ENCODE data around the gene PRKCH. TPM values are rescaled to one million over a fixed set of nuclear protein-coding genes. Genes with fewer than 3 reads are reported as not detected.
A peak's percentile ranks its signal among the peaks of the same experiment; 100 is the strongest.

PRKCH gene
- total RNA-seq, 1 donor from 2014 or later: 18.4 TPM

GRCh38 chr14:61569308-61569707 is 247.9 kb downstream of the PRKCH start:
- TF ChIP-seq CTCF (IDR thresholded peaks at IDR 0.05; ENCODE audit: borderline replicate concordance): no peak
- intact Hi-C loops (cut with micrococcal nuclease): no loop called here
- Histone ChIP-seq H3K27ac (replicated peaks) (peak overlapping the region; percentile 87), H3K36me3 (no peaks in the 10 kb centered on the region), H3K4me3 (no peak overlapping the region), H3K27me3 (ENCODE audit: low read depth) (no peaks in the 10 kb centered on the region), H3K9me3 (replicated peaks) (no peaks in the 10 kb centered on the region), H3K4me1 (peaks cover 61% of the 10 kb centered on the region)
- DNase-seq: no peak

- Histone ChIP-seq H3K27me3 (ENCODE audit: low read depth) (no peaks in the 10 kb centered on the region), H3K4me3 (no peak overlapping the region), H3K27ac (replicated peaks) (peak overlapping the region; percentile 87), H3K4me1 (peaks cover 61% of the 10 kb centered on the region), H3K9me3 (replicated peaks) (no peaks in the 10 kb centered on the region), H3K36me3 (no peaks in the 10 kb centered on the region)
- DNase-seq: peak; percentile 55
- intact Hi-C loops (cut with micrococcal nuclease): no loop called here
- no peak for TF ChIP-seq CTCF (IDR thresholded peaks at IDR 0.05; ENCODE audit: borderline replicate concordance)
Observed at GRCh38 chr14:61569812-61570548, 248.6 kb downstream of the PRKCH start.

- Histone ChIP-seq H3K36me3 (no peaks in the 10 kb centered on the region), H3K9me3 (replicated peaks) (no peaks in the 10 kb centered on the region), H3K27me3 (ENCODE audit: low read depth) (no peaks in the 10 kb centered on the region), H3K4me3 (no peak overlapping the region), H3K4me1 (peaks cover 60% of the 10 kb centered on the region), H3K27ac (replicated peaks) (peak overlapping the region; percentile 87)
- TF ChIP-seq CTCF (IDR thresholded peaks at IDR 0.05; ENCODE audit: borderline replicate concordance): no peak
- DNase-seq: no peak
- intact Hi-C loops (cut with micrococcal nuclease): no loop called here
Observed at GRCh38 chr14:61570549-61571290, 249.3 kb downstream of the PRKCH start.

GRCh38 chr14:61571917-61572316 is 250.5 kb downstream of the PRKCH start:
- Histone ChIP-seq H3K4me3 (no peak overlapping the region), H3K27ac (replicated peaks) (no peak overlapping the region), H3K27me3 (ENCODE audit: low read depth) (no peaks in the 10 kb centered on the region), H3K4me1 (peaks cover 48% of the 10 kb centered on the region), H3K9me3 (replicated peaks) (no peaks in the 10 kb centered on the region), H3K36me3 (no peaks in the 10 kb centered on the region)
- no peak for DNase-seq
- TF ChIP-seq CTCF (IDR thresholded peaks at IDR 0.05; ENCODE audit: borderline replicate concordance): no peak
- intact Hi-C loops (cut with micrococcal nuclease): no loop called here

GRCh38 chr14:61573321-61573720 is 251.9 kb downstream of the PRKCH start:
- DNase-seq: no peak
- Histone ChIP-seq H3K36me3 (no peaks in the 10 kb centered on the region), H3K4me1 (peaks cover 35% of the 10 kb centered on the region), H3K27me3 (ENCODE audit: low read depth) (no peaks in the 10 kb centered on the region), H3K4me3 (no peak overlapping the region), H3K27ac (replicated peaks) (no peak overlapping the region), H3K9me3 (replicated peaks) (no peaks in the 10 kb centered on the region)
- intact Hi-C loops (cut with micrococcal nuclease): no loop called here
- TF ChIP-seq CTCF (IDR thresholded peaks at IDR 0.05; ENCODE audit: borderline replicate concordance): no peak

Data from left ventricle myocardium inferior (tissue), 1 donor.